GM19238 (cell line): ENCODE results near the gene G3BP1.
"Not testable (repeated sequence)": the region's sequence is repeated elsewhere in the genome, so short reads cannot be mapped to it uniquely, and the experiment has no call there.

ENCODE experiments used
- DNase-seq: peaks from one replicate; pipeline ENCODE4 v3.0.0; 2011; ENCODE audit warnings: low spot score; ENCODE audit not compliant: insufficient read length

Gene G3BP1

DNA sequence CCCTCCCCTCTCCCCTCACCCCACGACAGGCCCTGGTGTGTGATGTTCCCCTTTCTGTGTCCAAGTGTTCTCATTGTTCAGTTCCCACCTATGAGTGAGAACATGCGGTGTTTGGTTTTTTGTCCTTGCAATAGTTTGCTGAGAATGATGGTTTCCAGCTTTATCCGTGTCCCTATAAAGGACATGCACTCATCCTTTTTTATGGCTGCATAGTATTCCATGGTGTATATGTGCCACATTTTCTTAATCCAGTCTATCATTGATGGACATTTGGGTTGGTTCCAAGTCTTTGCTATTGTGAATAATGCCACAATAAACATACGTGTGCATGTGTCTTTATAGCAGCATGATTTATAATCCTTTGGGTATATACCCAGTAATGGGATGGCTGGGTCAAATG is 89.1 kb downstream of the G3BP1 start:
- not testable (repeated sequence) for DNase-seq
